ENCODE measurements around the gene CCND1.

Gene CCND1

DNA sequence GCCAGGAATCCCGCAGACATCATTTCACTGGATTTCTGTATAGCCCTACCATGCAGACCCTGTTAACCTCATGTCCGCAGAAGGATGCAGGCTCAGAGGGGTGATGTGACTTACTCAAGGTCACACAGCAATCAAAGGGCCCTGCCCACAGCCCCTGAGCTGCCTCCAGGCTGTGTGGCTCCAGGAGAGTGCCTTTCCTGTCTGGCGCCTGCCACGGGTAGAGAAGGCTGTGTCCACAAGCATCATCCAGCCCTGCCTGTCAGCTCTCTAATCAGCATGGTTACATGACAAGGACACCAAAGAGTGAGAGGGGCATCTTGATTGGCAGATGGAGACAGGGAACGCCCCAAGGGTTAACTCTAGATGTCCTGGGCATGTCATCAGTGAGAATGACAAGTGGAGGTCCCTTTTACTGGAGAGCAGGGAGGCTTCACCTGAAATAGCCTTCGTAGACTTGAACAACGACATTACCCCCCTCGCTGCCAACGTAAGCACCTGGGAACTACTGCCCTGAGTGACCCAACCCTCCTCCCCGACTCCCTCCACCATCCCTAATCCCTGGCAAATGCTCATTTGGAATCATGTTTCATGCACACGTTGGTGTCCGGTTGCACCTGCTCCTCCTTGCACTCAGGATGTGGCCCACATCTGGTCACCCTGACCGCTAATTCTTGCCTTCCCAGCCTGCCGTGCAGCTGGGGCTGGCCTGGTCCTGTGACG, 56.0 kb downstream of the CCND1 start:
- no peak for DNase-seq

DNA sequence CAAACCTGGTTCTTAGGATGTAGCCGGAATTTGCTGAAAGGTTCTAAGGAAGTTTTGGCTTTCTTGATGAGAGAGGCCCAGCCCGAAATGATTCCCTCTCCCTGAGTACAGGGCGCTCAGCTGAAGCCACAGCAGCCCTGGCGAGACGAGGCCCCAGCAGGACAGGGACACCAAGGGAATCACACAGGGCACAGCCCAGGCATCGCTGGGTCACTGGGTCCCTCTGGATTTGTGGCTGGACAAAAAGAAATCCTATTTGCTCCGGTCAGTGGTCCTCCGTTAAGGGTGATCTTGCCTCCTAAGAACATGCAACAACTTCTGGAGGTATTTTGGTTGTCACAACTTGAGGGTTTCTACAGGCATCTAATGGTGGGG, 56.5 kb downstream of the CCND1 start:
- no peak for DNase-seq

DNA sequence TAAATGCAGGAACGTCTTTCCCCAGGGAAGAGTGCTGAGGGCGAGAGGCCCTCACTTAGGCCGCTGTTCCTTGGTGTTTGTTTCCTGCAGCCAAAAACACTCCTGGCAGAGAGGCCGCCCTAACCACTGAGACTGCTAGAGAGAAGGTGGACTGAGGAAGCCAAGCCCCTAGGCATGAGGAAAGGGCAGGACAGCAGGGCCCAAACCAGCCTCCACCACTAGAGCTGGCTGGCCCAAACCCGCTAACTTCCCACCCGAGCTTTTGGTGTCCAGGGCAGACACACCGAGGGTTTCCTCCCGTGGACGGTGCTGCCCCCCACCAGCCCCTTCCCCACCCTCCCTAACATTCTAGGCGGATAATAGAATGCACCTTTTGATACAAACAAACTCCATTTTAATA, 56.9 kb downstream of the CCND1 start:
- DNase-seq = no peak

DNA sequence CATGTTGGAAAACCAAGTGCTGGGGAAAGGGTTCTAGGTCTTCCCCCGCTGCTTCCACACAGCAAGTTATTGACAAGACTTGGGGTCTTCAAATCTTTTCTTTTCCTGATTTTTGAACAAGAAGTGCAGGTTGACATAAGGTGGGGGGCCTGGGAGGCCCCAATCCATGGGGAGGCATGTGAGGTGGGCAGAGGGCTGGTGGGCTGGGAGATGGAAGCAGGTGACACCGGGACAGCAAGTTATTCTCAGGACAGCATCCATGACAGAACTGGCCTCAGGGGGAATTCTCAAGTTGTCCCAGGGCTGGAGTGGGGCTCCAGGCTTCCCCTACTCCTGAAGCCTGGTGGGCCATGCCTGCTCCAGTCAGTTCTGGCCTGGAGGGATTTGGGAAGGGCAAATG, 57.4 kb downstream of the CCND1 start:
- no peak for DNase-seq

DNA sequence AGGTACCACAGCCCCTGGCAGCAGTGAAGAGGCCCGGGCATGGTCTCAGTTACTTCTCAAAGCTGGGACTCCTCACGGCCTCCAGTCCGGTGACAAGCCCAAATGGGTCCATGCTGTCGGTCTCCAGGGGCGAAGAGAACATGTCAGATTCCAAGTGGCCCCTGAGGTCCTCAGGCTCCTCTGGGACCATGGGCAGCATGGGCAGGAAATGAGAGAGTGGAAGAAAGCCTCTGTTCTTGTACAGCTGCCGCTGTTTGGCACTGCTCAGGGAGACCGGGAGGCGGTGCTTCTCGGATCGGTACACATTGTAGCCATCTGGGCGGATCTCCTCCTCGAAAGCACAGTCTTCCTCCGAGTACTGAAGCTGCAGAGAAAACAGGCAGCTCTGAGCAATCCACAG, 58.3 kb downstream of the CCND1 start:
- no peak for DNase-seq

DNA sequence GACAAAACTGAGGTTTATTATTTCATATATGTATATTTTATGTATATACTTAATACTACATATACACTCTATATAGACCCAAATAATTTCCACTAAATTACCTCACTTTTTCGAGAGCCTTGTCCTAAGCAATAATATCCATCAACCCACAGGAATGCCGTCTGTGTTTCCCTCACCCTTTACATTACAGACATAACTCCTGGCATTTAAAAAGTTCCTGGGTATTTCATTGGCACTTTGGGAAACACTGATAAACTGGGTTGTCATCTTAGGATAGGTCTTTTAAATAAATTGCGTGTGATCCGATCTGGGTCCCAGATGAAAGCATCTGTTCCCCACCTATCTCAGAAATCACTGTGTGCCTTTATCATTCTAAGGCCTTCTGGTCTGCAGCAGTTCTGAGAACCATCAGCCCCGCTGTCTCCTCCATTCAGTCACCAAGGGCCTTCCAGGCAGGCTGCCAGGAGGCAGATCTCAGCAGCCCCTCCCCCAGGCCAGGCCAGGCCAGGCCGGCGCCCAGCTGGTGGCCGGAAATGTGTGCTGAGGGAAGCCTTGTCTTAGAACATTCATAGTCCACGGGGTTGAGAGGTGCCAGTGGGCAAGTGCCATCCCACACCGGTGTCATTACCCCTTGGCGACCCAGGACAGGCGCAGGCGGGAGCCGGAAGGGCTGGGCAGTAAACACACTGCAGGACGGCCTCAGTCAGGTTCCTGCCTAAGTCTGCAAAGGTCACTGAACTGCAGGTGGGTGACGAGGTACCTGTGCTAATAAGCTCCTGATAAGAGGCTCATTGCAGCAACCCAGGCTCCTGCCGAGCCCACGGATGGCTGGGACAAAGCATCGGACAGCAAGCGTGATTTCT, 59.6 kb downstream of the CCND1 start:
- DNase-seq = no peak

DNA sequence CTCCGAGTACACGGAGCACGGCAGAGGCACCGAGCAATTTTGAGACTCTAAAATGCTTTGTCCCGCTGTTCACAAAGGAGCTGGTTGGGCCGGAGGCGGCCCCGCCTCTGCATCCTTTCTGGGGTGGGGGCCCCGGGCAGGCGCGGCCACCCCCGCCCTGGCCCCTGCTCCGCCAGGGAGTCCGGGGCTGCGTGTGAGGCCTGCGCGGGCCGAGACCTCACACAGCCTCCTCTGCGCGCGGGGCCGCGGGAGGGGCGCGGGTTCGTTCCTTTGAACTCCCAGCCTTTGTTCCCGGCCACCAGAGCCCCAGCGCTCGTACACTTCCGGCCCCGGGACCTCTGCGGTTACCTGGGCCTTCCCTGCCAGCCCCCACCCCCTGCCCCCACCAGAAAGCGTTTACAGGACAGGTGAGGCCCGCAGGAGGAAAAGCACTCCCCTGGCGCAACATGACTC, 61.3 kb downstream of the CCND1 start:
- DNase-seq = no peak

DNA sequence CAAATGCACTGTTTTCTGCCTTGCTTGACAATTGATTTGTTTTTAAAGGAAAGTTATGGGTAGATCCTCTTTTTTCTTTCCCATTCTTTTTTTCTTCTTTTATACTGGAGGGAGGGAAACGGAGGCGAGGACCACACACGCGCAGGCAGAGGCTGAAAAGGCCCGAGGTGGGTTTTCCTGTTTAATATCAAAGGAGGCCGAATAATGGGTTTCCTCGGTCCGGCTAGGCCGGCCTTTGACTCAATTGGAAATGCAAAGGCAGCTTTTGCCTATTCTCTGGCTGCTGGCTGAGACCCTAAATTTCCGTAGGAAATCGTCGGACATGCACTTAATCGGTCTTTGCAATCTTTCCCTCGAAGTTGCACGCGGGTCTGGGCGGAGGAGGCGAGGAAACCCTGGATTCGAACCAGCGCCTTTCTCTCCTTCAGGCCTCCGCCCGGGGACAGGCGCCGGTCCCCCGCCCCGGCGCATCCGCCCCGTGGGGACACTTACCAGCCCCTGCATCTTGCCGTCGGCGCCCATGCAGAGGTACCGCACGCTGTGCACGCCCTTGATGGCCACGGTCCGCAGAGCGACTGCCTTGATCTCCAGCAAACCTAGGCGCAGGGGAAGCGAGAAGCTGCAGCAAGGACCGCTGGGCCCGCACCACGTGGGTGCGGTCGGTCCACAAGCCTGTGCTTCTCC, 62.0 kb downstream of the CCND1 start:
- no peak for DNase-seq

DNA sequence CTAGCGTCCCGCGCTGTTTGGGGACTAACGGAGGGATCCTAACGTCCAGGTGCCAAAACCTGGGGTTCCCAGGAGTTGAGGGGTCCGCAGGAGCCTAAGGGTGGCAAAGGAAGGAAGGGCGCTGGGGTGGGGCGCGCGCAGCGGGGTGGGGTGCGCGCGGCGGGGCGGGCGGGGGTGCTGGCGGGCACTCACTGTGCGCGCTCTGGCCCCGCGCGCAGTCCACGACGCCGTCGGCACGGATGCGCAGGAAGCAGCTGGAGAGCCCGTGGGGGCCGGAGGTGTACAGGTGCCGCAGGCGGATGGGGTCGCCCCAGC, 62.5 kb downstream of the CCND1 start:
- no peak for DNase-seq
